ENCODE data around the gene LLGL2. TPM values are rescaled to one million over a fixed set of nuclear protein-coding genes. Genes with fewer than 3 reads are reported as not detected.

Gene LLGL2
- total RNA-seq, 2 donors from 2014 or later = 6.4 to 20.0 TPM

DNA sequence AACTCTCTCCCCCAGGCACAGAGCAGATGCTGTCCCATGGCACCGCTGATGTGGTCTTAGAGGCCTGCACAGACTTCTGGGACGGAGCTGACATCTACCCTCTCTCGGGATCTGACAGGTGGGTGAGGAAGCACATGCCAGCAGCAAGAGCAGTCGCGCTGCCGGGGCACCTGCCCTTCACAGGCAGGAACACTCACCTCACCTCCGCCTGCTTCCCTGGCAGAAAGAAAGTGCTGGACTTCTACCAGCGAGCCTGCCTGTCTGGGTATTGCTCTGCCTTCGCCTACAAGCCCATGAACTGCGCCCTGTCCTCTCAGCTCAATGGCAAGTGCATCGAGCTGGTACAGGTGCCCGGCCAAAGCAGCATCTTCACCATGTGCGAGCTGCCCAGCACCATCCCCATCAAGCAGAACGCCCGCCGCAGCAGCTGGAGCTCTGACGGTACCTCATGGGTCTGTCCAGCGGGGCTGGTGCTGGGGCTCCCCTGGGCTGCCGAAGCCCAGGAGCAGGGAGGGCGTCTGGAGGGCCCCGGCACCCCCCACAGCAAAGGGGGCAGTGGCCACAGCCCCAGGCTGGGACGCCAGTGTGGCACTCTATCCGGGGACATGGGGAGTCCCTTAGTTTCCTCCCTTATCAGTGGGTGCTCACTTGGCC is 31.9 kb upstream of the LLGL2 start:
- H3K4me1 ChIP-seq (ENCODE audit: control insufficient read depth in 1 of 2, low read depth in 2 of 2) = peaks cover 0 to 11% of the 10 kb centered on the region in 2 donors
- no peak overlapping the region for H3K27ac ChIP-seq
- no peaks in the 10 kb centered on the region for H3K27me3 ChIP-seq (replicated peaks; ENCODE audit: insufficient read depth)
- no peaks in the 10 kb centered on the region for H3K9me3 ChIP-seq
- no peak for DNase-seq (ENCODE audit: low spot score)
- H3K4me3 ChIP-seq = no peak overlapping the region
- ATAC-seq (ENCODE audit: insufficient number of reproducible peaks, low FRiP score, low read depth) = no peak
- TF ChIP-seq CTCF (IDR thresholded peaks at IDR 0.05) = no peak
- H3K36me3 ChIP-seq = peaks cover 68% of the 10 kb centered on the region

DNA sequence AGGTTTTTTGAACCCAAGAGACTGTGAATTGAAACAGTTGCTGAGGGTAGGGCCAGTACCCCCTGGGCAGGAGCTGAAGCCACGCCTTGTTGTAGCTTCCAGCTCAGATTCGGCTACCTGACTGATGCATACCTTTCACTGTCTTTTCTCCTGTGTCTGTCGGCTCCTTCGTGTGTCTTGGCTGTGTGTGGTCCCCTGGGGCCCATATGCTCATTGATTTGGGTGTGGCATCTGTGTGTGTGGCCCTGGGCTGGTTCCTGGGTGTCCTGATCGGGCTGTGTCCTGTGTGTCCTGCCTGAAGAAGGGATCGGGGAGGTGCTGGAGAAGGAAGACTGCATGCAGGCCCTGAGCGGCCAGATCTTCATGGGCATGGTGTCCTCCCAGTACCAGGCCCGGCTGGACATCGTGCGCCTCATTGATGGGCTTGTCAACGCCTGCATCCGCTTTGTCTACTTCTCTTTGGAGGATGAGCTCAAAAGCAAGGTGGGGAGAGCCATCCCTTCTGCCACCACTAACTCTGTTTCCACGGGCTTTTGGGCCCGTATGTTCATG is 31.1 kb upstream of the LLGL2 start:
- no peak for DNase-seq (ENCODE audit: low spot score)
- H3K36me3 ChIP-seq = peaks cover 70% of the 10 kb centered on the region

GRCh38 chr17:75496005-75496404 is 29.5 kb upstream of the LLGL2 start:
- Histone ChIP-seq H3K4me1 (ENCODE audit: control insufficient read depth in 1 of 2, low read depth in 2 of 2) (peaks cover 0 to 18% of the 10 kb centered on the region in 2 donors), H3K36me3 (peaks cover 75% of the 10 kb centered on the region)
- no peak for TF ChIP-seq CTCF (IDR thresholded peaks at IDR 0.05)

More for the DNA sequence above, 31.1 kb upstream of the LLGL2 start:
- H3K4me1 ChIP-seq (ENCODE audit: control insufficient read depth in 1 of 2, low read depth in 2 of 2) = peaks cover 0 to 16% of the 10 kb centered on the region in 2 donors
- no peaks in the 10 kb centered on the region for H3K9me3 ChIP-seq
- H3K4me3 ChIP-seq = no peak overlapping the region
- no peak for ATAC-seq (ENCODE audit: insufficient number of reproducible peaks, low FRiP score, low read depth)
- no peaks in the 10 kb centered on the region for H3K27me3 ChIP-seq (replicated peaks; ENCODE audit: insufficient read depth)
- H3K27ac ChIP-seq = no peak overlapping the region
- no peak for TF ChIP-seq CTCF (IDR thresholded peaks at IDR 0.05)

DNA sequence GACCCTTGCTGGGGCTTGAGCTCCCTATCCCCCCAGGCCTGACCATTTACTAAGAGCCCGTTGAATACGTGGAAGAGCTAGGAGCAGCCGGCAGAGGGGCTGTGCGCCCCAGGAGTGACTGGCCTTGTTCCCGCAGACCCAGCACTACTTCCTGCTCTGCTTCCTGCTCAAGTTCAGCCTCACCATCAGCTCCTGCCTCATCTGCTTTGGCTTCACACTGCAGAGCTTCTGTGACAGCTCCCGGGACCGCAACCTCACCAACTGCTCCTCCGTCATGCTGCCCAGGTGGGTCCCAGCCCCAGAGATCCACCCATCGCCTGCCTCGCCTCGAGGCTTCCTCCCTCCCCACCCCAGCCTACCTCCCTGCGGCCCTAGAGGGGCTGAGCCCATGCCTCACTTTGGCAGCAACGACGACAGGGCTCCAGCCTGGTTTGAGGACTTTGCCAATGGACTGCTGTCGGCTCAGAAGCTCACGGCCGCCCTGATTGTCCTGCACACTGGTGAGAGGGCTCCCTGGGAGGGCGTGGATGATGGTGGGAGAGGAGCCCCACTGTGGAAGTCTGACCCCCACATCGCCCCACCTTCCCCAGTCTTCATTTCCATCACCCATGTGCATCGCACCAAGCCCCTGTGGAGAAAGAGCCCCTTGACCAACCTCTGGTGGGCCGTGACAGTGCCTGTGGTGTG is 27.3 kb upstream of the LLGL2 start:
- H3K4me1 ChIP-seq (ENCODE audit: control insufficient read depth in 1 of 2, low read depth in 2 of 2) = peaks cover 5 to 35% of the 10 kb centered on the region in 2 donors
- no peaks in the 10 kb centered on the region for H3K27me3 ChIP-seq (replicated peaks; ENCODE audit: insufficient read depth)
- ATAC-seq (ENCODE audit: insufficient number of reproducible peaks, low FRiP score, low read depth) = no peak
- no peak for TF ChIP-seq CTCF (IDR thresholded peaks at IDR 0.05)
- H3K27ac ChIP-seq = no peak overlapping the region
- peaks cover 56% of the 10 kb centered on the region for H3K36me3 ChIP-seq
- H3K4me3 ChIP-seq = no peak overlapping the region
- no peaks in the 10 kb centered on the region for H3K9me3 ChIP-seq
- no peak for DNase-seq (ENCODE audit: low spot score)

More at GRCh38 chr17:75496005-75496404, 29.5 kb upstream of the LLGL2 start:
- no peaks in the 10 kb centered on the region for H3K27me3 ChIP-seq (replicated peaks; ENCODE audit: insufficient read depth)
- no peaks in the 10 kb centered on the region for H3K9me3 ChIP-seq
- H3K27ac ChIP-seq = no peak overlapping the region
- ATAC-seq (ENCODE audit: insufficient number of reproducible peaks, low FRiP score, low read depth) (no peak), DNase-seq (ENCODE audit: low spot score) (no peak)
- no peak overlapping the region for H3K4me3 ChIP-seq

DNA sequence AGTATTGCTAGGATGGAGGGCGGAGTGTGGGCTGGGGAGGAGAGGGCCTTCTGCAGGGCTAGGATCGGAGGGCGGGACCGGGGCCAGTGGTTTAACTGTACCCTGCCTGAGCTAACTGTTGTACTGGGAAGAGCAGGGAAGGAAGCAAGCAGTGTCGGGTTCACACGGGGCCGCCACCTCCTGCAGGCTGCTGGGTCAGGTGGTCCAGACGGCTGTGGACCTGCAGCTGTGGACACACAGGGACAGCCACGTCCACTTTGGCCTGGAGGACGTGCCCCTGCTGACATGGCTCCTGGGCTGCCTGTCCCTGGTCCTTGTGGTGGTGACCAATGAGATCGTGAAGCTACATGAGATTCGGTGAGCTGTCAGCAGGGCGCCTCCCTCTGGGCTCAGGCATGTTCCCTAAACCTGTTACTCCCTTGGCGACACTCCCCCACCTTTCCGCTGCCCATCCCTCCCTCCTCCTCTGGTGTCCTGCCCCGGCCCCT is 26.7 kb upstream of the LLGL2 start:
- Histone ChIP-seq H3K27me3 (replicated peaks; ENCODE audit: insufficient read depth) (no peaks in the 10 kb centered on the region), H3K9me3 (no peaks in the 10 kb centered on the region), H3K4me1 (ENCODE audit: control insufficient read depth in 1 of 2, low read depth in 2 of 2) (peaks cover 5 to 35% of the 10 kb centered on the region in 2 donors), H3K4me3 (no peak overlapping the region), H3K36me3 (peaks cover 56% of the 10 kb centered on the region), H3K27ac (peak overlapping the region in 1 of 2 donors; percentile 71)
- ATAC-seq (ENCODE audit: insufficient number of reproducible peaks, low FRiP score, low read depth) (no peak), DNase-seq (ENCODE audit: low spot score) (no peak)
- no peak for TF ChIP-seq CTCF (IDR thresholded peaks at IDR 0.05)

All from thoracic aorta (tissue), 2 donors.